Cardiac muscle cell (in vitro differentiated cells and primary cell): Measurements from ENCODE around the gene C6orf52. TPM values are rescaled to one million over a fixed set of nuclear protein-coding genes. Genes with fewer than 3 reads are reported as not detected.

Experiments
- DNase-seq, 2 donors: peaks; one replicate each; pipeline versions ENCODE4 v3.0.0 to v3.0.0-alpha.2; 2010 to 2017; ENCODE audit warnings: low read depth in 1 of 2, low spot score in 1 of 2
- H3K27ac ChIP-seq: fragments of 200-600 bp; sonication (generic); 2 replicates; pipeline ENCODE4 v1.5.1; 2016
- H3K27me3 ChIP-seq: fragments of 200-600 bp; sonication (generic); 2 replicates; pipeline ENCODE4 v1.6.0; 2016; ENCODE audit warnings: control low read depth
- H3K36me3 ChIP-seq: fragments of 200-600 bp; sonication (generic); 2 replicates; pipeline ENCODE4 v1.5.1; 2016; ENCODE audit warnings: control low read depth
- H3K4me1 ChIP-seq: fragments of 200-600 bp; sonication (generic); 2 replicates; pipeline ENCODE4 v1.8.1; 2017; ENCODE audit warnings: low read depth, mild to moderate bottlenecking, mixed run types
- H3K4me3 ChIP-seq: fragments of 200-600 bp; sonication (generic); 2 replicates; pipeline ENCODE4 v1.5.1; 2016; ENCODE audit warnings: mild to moderate bottlenecking
- H3K9me3 ChIP-seq: fragments of 200-600 bp; sonication (generic); 2 replicates; pipeline ENCODE4 v1.5.1; 2017; ENCODE audit warnings: low read depth, mild to moderate bottlenecking, control low read depth
- CTCF ChIP-seq: IDR thresholded peaks from 2 replicates; pipeline ENCODE4 v1.5.1; 2012; ENCODE audit warnings: low read depth, mild to moderate bottlenecking, low read length
- polyA plus RNA-seq: library from polyadenylated mRNA; unstranded; fragments of >200 nt; fragmentation: Nextera tagmentation; extraction: Ambion mirVana; gene quantifications from 2 replicates; pipeline ENCODE4 v1.2.1, GENCODE V29; 2016
- total RNA-seq: library from RNA; depleted of rRNA; stranded (reverse); fragments of >200 nt; gene quantifications from 2 replicates; pipeline ENCODE4 v1.2.3, GENCODE V29; 2016

Gene C6orf52
- total and polyA plus RNA-seq, 2 experiments from 2014 or later = 2.1 to 3.6 TPM

GRCh38 chr6:10684618-10685017 lies 9.8 kb downstream of the C6orf52 start:
- TF ChIP-seq CTCF = no peak
- no peaks in the 10 kb centered on the region for H3K27me3 ChIP-seq
- no peak overlapping the region for H3K27ac ChIP-seq
- H3K9me3 ChIP-seq = no peaks in the 10 kb centered on the region
- DNase-seq = no peak
- H3K4me1 ChIP-seq = peaks cover 12% of the 10 kb centered on the region
- no peak overlapping the region for H3K4me3 ChIP-seq
- H3K36me3 ChIP-seq = no peaks in the 10 kb centered on the region

- H3K27me3 ChIP-seq = no peaks in the 10 kb centered on the region
- peak overlapping the region; percentile 63 for H3K27ac ChIP-seq
- no peak for TF ChIP-seq CTCF
- no peaks in the 10 kb centered on the region for H3K36me3 ChIP-seq
- H3K4me1 ChIP-seq = peaks cover 12% of the 10 kb centered on the region
- no peaks in the 10 kb centered on the region for H3K9me3 ChIP-seq
- DNase-seq = no peak
- H3K4me3 ChIP-seq = no peak overlapping the region
Measured at GRCh38 chr6:10682355-10682988, 11.9 kb downstream of the C6orf52 start.

- Histone ChIP-seq H3K9me3 (no peaks in the 10 kb centered on the region), H3K4me3 (no peak overlapping the region), H3K4me1 (peaks cover 12% of the 10 kb centered on the region), H3K27ac (peak overlapping the region; percentile 63), H3K36me3 (no peaks in the 10 kb centered on the region), H3K27me3 (no peaks in the 10 kb centered on the region)
- TF ChIP-seq CTCF = no peak
- no peak for DNase-seq
Measured at GRCh38 chr6:10681795-10682194, 12.6 kb downstream of the C6orf52 start.

- no peaks in the 10 kb centered on the region for H3K9me3 ChIP-seq
- no peaks in the 10 kb centered on the region for H3K36me3 ChIP-seq
- H3K4me1 ChIP-seq = peaks cover 12% of the 10 kb centered on the region
- DNase-seq = no peak
- H3K4me3 ChIP-seq = no peak overlapping the region
- H3K27me3 ChIP-seq = no peaks in the 10 kb centered on the region
- TF ChIP-seq CTCF = no peak
- no peak overlapping the region for H3K27ac ChIP-seq
Measured at GRCh38 chr6:10678456-10678855, 16.0 kb downstream of the C6orf52 start.

- no peak overlapping the region for H3K4me3 ChIP-seq
- DNase-seq = no peak
- H3K27ac ChIP-seq = no peak overlapping the region
- H3K4me1 ChIP-seq = no peaks in the 10 kb centered on the region
- no peaks in the 10 kb centered on the region for H3K27me3 ChIP-seq
- H3K9me3 ChIP-seq = no peaks in the 10 kb centered on the region
- TF ChIP-seq CTCF = no peak
- H3K36me3 ChIP-seq = no peaks in the 10 kb centered on the region
Measured at GRCh38 chr6:10676403-10676802, 18.0 kb downstream of the C6orf52 start.
